ENCODE measurements around the gene FREY1. TPM values are rescaled to one million over a fixed set of nuclear protein-coding genes. Genes with fewer than 3 reads are reported as not detected.
A peak's percentile ranks its signal among the peaks of the same experiment; 100 is the strongest.

FREY1 gene
- total and polyA plus RNA-seq, 2 of the 8 experiments (the other 6 are each of a cell fraction or from before 2014, with no cell fraction given) = 0.32 to 1.1 TPM

- TF ChIP-seq, protein P1, sequence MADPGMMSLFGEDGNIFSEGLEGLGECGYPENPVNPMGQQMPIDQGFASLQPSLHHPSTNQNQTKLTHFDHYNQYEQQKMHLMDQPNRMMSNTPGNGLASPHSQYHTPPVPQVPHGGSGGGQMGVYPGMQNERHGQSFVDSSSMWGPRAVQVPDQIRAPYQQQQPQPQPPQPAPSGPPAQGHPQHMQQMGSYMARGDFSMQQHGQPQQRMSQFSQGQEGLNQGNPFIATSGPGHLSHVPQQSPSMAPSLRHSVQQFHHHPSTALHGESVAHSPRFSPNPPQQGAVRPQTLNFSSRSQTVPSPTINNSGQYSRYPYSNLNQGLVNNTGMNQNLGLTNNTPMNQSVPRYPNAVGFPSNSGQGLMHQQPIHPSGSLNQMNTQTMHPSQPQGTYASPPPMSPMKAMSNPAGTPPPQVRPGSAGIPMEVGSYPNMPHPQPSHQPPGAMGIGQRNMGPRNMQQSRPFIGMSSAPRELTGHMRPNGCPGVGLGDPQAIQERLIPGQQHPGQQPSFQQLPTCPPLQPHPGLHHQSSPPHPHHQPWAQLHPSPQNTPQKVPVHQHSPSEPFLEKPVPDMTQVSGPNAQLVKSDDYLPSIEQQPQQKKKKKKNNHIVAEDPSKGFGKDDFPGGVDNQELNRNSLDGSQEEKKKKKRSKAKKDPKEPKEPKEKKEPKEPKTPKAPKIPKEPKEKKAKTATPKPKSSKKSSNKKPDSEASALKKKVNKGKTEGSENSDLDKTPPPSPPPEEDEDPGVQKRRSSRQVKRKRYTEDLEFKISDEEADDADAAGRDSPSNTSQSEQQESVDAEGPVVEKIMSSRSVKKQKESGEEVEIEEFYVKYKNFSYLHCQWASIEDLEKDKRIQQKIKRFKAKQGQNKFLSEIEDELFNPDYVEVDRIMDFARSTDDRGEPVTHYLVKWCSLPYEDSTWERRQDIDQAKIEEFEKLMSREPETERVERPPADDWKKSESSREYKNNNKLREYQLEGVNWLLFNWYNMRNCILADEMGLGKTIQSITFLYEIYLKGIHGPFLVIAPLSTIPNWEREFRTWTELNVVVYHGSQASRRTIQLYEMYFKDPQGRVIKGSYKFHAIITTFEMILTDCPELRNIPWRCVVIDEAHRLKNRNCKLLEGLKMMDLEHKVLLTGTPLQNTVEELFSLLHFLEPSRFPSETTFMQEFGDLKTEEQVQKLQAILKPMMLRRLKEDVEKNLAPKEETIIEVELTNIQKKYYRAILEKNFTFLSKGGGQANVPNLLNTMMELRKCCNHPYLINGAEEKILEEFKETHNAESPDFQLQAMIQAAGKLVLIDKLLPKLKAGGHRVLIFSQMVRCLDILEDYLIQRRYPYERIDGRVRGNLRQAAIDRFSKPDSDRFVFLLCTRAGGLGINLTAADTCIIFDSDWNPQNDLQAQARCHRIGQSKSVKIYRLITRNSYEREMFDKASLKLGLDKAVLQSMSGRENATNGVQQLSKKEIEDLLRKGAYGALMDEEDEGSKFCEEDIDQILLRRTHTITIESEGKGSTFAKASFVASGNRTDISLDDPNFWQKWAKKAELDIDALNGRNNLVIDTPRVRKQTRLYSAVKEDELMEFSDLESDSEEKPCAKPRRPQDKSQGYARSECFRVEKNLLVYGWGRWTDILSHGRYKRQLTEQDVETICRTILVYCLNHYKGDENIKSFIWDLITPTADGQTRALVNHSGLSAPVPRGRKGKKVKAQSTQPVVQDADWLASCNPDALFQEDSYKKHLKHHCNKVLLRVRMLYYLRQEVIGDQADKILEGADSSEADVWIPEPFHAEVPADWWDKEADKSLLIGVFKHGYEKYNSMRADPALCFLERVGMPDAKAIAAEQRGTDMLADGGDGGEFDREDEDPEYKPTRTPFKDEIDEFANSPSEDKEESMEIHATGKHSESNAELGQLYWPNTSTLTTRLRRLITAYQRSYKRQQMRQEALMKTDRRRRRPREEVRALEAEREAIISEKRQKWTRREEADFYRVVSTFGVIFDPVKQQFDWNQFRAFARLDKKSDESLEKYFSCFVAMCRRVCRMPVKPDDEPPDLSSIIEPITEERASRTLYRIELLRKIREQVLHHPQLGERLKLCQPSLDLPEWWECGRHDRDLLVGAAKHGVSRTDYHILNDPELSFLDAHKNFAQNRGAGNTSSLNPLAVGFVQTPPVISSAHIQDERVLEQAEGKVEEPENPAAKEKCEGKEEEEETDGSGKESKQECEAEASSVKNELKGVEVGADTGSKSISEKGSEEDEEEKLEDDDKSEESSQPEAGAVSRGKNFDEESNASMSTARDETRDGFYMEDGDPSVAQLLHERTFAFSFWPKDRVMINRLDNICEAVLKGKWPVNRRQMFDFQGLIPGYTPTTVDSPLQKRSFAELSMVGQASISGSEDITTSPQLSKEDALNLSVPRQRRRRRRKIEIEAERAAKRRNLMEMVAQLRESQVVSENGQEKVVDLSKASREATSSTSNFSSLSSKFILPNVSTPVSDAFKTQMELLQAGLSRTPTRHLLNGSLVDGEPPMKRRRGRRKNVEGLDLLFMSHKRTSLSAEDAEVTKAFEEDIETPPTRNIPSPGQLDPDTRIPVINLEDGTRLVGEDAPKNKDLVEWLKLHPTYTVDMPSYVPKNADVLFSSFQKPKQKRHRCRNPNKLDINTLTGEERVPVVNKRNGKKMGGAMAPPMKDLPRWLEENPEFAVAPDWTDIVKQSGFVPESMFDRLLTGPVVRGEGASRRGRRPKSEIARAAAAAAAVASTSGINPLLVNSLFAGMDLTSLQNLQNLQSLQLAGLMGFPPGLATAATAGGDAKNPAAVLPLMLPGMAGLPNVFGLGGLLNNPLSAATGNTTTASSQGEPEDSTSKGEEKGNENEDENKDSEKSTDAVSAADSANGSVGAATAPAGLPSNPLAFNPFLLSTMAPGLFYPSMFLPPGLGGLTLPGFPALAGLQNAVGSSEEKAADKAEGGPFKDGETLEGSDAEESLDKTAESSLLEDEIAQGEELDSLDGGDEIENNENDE (IDR thresholded peaks at IDR 0.05; ENCODE audit: insufficient replicate concordance, low read length) = no peak
- 0 out of 3 replicates have a peak, but pooled peaks of 1 of the 2 experiments have one; percentile 19 for TF ChIP-seq POLR2A (IDR thresholded peaks at IDR 0.05; ENCODE audit: control extremely low read depth in 1 of 2, low read depth in 2 of 2, low read length in 2 of 2)
Measured at GRCh38 chr11:45927684-45928413, 20.8 kb upstream of the FREY1 start (continued).
